ENCODE measurements around the gene HOXA11. TPM values are rescaled to one million over a fixed set of nuclear protein-coding genes. Genes with fewer than 3 reads are reported as not detected.

HOXA11 gene
- total RNA-seq, 1 experiment from 2014 or later: not detected

GRCh38 chr7:27177795-27178320, 7.2 kb downstream of the HOXA11 start:
- Histone ChIP-seq H2BK120ac (ENCODE audit: low read depth, low read length, poor library complexity, severe bottlenecking) (no peak overlapping the region), H3K23me2 (ENCODE audit: insufficient read length, low read depth, low read length, poor library complexity, severe bottlenecking) (no peaks in the 10 kb centered on the region), H3K18ac (ENCODE audit: insufficient read length, low read depth, low read length) (no peak overlapping the region), H3K23ac (ENCODE audit: insufficient read length, low read depth, low read length) (no peak overlapping the region), H3K27me3 (ENCODE audit: insufficient read depth, low read length) (peaks cover 98% of the 10 kb centered on the region), H4K91ac (ENCODE audit: insufficient read length, low read depth, low read length) (no peak overlapping the region), H4K20me1 (ENCODE audit: control insufficient read depth, insufficient read depth, insufficient read length) (no peaks in the 10 kb centered on the region), H3K79me1 (ENCODE audit: insufficient read depth, low read depth, low read length, poor library complexity, severe bottlenecking) (no peaks in the 10 kb centered on the region), H4K8ac (replicated peaks; ENCODE audit: insufficient read length, low read depth, low read length) (no peak overlapping the region), H3K4me2 (ENCODE audit: insufficient read depth, insufficient read length, low read length) (no peak overlapping the region), H3K9me3 (ENCODE audit: control insufficient read depth, low read depth, low read length) (no peaks in the 10 kb centered on the region), H3K9ac (ENCODE audit: extremely low read depth, insufficient read length, low read length) (no peak overlapping the region), H4K5ac (ENCODE audit: insufficient read length, low read depth, low read length) (no peak overlapping the region), H2BK20ac (ENCODE audit: low read depth, low read length, poor library complexity, severe bottlenecking) (no peak overlapping the region), H3K27ac (ENCODE audit: insufficient read length, low read depth, low read length) (no peak overlapping the region), H3K79me2 (ENCODE audit: insufficient read depth, low read length) (no peaks in the 10 kb centered on the region), H3K4me1 (ENCODE audit: insufficient read depth, low read length) (no peaks in the 10 kb centered on the region), H2BK15ac (ENCODE audit: low read depth, low read length) (no peak overlapping the region), H2AK5ac (ENCODE audit: insufficient read length, low read length) (no peak overlapping the region), H3T11ph (ENCODE audit: low read length) (no peak overlapping the region), H2BK5ac (ENCODE audit: insufficient read length, low read length) (no peak overlapping the region), H3K4ac (ENCODE audit: low read depth, low read length) (no peak overlapping the region), H3K14ac (ENCODE audit: insufficient read depth, low read length) (no peak overlapping the region), H2AFZ (ENCODE audit: low read length) (no peak overlapping the region), H2BK12ac (ENCODE audit: insufficient read length, low read depth, low read length) (no peak overlapping the region), H3K56ac (ENCODE audit: insufficient read length, low read depth, low read length) (no peak overlapping the region)
- Mint-ChIP-seq H3K4me3 (no peak overlapping the region), H3K36me3 (ENCODE audit: insufficient read depth in 1 of 3, low read depth in 3 of 3) (no peaks in the 10 kb centered on the region; a peak in 2 of 7 replicates), H3K27me3 (ENCODE audit: low read depth) (peaks cover 98% of the 10 kb centered on the region), H3K9me3 (peaks cover 2 to 14% of the 10 kb centered on the region in 2 experiments; a peak in 1 of 5 replicates), H3K27ac (no peak overlapping the region), H3K4me1 (peaks cover 3 to 12% of the 10 kb centered on the region in 2 experiments)
- TF ChIP-seq CTCF (conservative IDR thresholded peaks at IDR 0.05): no peak
- DNase-seq: no peak
- WGBS (ENCODE audit: extremely low coverage, insufficient read length, low lambda C conversion rate): no CpG with 5 or more reads among the region's 5 CpGs

All from H9 (cell line).